ENCODE measurements around the gene MAPKAPK3.
A peak's percentile ranks its signal among the peaks of the same experiment; 100 is the strongest.

The MAPKAPK3 gene

DNA sequence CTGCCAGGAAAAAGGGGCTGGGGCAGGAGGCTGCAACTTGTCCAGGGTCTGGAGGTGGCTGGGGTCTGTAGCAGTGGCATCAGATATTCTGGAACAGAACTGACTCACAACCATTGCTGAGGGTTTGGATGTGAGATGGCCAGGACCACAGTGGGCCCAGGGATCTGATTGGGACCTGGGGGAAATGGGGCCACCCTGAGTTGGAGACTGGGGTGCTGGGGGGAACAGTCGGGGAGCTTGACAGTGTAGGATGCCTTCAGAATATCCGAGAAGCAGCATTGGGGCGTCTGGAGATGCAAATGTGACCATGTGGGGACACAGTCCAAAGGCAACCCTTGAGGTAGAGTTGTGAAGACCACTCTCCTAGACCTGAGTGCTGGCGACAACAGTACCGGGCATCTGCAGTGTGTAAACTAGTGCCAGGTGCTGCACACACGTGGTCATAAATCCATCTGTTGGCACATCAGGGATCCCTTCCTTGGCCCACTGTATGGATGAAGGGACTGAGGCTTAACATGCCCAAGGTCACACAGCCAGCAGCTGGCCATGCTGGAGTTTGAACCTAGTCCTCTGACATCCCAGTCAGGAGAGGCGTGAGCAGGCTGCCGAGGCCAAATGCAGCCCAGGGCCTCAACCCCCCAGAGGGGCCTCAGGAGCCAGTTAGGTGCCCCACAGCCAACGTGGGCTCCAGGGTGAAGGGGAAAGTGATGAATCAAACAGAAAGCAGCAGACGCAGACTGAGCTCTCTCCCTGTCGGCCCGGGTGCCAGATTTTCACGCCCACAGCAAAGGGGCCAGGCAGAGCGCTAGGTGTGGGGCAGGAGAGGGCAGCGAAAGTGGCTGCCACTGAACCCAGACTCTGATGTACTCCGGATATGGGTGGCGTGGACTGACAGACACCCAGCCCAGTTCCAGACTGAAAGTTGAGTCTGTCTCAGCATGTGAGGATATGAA lies 28.9 kb upstream of the MAPKAPK3 start:
- no peak for DNase-seq (ENCODE audit: low read depth)

DNA sequence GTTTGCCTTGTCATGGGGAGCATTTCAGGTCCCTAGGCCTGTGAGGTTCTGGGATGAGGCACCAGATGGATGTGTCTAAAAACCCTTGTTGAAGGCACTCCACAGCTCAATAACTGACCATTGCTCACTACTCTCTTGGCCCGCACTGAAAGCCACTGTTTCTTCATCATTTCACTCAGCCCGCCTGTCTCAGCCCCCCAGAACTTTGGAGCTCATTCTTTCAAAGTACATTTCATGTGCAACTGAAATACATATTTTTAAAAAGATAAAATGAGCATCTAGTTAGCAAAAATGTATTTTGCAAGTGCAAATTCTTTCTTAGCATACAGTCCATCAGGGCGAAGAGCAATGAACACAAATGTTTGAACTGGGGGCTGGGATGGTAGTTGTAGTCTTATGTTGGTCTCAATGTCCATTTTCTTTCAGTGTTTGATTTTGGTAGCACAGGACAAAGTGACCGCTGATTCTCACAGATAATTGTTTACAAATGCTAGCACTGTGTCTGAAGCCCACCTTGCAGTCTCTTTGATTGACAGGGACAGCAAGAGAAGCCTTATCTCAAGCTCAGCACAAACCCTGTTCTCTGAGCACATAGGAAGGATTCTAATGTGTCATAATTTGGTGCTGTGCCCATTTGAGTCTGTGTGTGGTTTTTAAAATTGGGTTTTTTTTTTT lies 28.1 kb upstream of the MAPKAPK3 start:
- DNase-seq (ENCODE audit: low read depth) = peak; percentile 48

DNA sequence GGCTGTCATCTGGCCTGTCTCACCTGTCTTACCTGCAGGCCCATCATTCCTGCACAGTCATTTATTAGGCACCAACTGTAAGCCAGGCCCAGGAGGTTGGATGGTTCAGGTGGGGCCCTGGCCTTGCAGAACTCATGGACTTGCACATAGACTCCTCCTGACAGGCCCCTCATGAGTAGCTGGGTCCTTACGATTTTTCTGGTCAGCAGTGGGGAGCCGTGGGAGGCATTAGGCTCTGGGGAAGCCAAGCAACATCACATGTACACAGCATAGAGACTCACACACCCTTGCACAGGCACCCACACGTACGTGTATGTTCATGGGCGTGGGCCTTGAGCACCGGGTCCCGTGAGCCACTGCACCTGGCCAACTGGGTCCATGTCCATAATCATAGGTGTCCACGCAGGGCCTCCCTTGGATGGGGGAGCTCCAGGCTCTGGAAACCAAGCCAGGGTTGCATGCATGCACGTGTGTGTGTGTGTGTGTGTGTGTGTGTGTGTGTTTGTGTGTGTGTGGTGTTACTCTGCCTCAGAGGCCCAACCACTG lies 25.7 kb upstream of the MAPKAPK3 start:
- DNase-seq (ENCODE audit: low read depth) = no peak

- no peak for DNase-seq (ENCODE audit: low read depth)
Observed at GRCh38 chr3:50592568-50592967, 24.4 kb upstream of the MAPKAPK3 start.

DNA sequence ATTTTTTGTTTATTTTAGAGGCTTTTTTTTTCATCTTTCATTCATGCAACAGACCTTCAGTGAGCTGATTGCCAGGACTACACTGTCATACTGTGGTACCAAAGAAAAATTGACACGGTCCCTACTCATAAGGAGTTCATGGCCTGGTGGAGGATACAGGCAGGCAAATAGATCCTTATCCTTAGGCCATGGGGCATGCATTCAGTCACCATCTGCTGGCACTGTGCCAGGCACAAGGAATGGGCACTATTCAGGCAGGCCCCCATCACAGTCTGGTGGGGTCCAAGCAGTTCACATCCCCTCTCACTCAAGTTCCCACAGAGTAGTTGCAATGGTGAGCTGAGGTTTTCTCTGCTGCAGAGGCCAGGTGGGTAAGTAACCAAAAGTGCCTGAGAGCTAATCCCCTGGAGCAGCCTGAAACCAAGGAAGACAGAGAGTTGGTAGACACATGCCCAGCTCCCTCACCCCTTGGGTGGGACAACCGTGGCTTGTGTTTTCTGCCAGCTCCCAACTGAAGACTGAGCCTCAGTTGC lies 22.6 kb upstream of the MAPKAPK3 start:
- DNase-seq (ENCODE audit: low read depth) = no peak

DNA sequence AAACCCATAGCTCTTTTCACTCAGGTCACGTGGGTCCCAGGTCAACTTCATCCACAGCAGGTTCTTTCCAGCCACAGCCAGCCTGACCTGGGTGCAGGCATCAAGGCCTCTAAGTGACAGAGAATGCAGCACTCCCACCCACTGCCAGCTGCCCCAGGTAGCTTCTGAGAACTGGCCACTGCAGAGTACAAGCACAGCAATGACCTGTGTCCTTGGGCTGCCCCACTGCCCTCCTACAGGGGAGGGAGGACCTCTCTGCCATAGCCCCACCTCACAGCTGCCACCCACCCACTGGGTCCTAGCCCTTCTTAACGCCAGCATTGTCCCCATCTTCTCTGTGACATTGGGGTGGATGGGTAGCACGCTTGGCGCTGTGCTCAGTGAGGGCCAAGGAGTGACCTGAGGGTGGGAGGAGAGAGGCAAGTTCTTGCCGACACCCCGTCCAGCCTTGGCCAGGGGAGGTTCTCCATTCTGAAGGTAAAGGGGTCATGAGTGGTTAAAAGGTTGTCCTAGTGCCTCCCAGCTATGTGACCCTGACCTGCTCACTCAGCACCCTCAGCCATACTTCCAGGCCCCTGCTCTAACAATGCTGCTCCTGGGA lies 17.7 kb upstream of the MAPKAPK3 start:
- no peak for DNase-seq (ENCODE audit: low read depth)

- DNase-seq (ENCODE audit: low read depth) = no peak
Observed at GRCh38 chr3:50599716-50600118, 17.2 kb upstream of the MAPKAPK3 start.

GRCh38 chr3:50600141-50600753 lies 16.7 kb upstream of the MAPKAPK3 start:
- no peak for DNase-seq (ENCODE audit: low read depth)

GRCh38 chr3:50600841-50601591 lies 15.9 kb upstream of the MAPKAPK3 start:
- DNase-seq (ENCODE audit: low read depth) = peak; percentile 96

DNA sequence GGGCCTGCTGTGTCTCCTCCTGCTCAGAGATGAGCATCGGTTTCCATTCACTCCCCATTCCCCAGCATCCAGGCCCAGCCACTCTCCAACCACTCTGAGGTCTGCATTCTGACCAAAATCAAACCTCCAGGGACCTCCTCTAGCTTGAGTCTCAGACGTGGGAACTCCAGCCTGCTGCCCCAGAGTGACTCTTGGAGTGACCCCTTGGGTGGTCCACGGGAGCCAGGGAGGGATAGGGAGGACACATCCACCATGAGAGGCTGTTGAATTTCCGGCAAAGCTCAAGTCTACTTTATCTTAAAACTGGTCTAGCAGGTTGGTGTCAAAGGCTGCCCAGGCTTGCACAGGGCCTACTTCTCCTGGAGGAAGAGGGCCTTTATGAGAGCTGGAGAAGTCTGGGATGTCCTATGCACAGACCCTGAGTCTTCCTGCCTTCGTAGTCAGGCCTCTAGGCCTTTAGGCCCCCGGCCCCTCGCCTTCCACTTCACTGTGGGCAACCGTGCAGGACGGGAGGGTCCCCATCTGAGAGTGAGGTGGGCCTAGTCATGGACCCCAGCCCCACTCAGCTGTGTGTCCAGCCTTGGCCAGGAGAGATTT lies 14.3 kb upstream of the MAPKAPK3 start:
- DNase-seq (ENCODE audit: low read depth) = no peak

DNA sequence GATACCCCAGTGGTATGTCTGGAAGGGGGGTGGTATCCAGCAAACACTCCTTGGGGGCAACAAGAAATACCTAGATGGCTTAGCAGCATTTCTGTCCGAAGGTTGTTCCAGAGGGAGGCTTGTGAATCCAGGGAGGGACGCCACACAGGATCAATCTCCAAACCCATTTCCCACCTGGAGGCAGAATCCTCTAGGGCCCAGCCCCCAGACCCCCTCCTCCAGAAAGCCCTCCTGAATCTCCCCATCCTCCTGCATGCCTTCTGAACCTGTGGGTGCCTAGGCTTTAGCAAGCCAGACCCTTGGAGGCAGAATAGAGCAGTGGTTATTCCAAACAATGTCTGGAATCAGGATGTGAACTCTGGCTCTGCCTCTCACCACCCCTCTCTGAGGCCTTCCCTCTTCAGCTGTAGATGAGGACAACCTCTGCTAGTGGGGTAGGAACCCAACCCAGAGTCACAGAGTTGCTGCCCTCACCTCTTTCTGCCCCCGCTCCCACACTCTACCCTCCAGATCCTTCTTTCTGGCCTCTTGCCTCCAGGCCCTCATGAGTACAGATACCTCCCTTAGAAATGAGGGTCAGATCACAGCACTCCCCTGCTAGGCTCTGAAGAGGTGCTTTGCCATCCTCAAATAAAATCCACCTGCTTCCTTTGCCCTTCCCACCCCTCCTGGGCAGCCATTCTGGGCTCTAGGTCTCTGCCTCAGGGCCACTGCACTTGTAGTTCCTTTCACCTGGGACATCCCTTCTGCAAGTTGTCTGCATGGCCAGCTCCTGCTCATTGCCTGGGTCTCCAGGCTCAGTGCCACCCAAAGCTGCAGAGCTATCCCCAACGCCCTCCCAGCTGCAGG lies 13.5 kb upstream of the MAPKAPK3 start:
- DNase-seq (ENCODE audit: low read depth) = no peak

DNA sequence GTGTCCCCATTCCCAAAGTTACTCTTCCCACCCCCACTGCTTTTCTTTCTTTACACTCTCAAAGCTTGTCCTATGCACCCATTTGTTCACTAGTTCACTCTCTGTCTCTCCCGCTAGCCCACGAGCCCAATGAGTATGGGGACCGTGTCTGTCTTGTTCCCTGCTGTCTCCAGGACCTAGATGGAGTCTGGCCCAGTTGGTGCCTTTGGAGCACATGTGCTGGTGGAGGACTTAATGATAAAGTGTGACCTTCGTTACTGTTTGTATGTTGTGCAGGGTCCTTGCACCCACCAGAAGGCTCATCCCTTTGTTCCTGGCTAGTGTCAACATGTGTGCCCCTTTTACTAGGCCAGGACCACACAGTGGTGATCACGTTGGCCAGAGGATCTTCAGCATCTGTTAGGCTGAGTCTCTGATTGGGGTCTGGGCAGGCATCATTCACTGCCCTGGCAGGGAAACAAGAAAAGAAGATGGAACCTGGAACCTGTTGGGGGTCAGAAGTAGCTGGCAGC lies 12.8 kb upstream of the MAPKAPK3 start:
- DNase-seq (ENCODE audit: low read depth) = no peak

DNA sequence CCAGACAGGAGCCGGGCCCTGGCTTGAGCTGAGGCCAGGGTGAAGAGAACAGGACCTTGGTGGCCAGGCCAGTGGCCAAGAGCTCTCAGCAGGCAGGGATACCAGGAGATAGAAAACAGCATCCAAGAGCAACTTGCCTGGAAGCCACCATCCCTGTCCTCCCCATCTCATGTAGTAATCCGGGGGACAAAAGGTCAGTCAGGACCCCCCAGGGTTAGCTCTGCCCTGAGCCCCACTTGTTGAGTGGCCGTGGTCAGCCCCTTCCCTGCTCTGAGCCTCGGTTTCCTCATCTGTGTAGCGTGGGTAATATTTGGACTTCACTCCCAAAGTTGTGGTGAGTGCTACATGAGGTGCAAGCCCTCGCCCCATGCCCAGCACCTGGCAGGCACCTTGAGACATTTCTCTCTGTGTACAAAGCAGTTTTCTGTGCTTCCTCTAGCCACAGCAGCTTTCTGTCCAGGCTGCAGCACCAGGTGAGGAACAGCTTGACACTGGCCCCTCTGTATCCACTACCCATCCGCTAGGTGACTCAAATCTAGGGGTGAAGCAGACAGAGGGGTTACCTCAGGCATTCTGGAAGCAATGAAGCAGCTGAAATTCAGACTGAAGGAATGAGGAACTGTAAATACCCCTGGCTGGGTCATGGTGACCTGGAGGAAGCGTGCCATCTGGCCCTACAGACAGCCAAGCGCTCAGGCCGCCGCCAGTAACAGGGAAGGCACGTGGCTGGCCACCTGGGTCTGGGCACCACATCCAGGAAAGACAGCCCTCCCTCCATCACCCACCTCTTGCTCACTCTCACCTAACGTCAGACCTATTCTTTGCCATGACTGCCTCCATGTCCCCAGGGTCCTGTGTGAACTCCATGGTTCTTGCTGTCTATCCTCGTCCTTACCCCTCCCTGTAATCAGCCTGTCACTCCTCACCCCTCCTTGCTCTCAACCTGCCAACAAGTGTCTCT lies 12.0 kb upstream of the MAPKAPK3 start:
- no peak for DNase-seq (ENCODE audit: low read depth)

DNA sequence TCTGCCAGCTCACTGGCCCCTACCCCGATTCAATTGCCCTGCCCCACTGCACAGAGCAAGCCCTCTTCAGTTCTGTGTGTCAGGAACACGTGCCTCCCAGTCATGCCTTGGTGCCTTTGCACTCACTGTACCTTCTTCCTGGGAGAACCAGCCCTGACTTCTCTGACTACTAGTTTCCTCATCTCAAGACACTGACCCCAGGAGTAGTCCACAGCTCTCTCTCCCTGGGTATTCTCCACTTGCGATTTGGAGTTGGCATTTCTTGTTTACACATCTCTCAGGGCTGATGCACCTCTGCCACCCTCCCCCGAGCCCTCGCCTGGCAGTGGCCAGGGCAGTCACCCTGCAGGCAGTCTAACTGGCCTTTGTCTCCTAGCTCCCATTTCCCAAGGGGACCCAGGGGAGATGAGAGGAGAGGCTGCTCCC lies 11.0 kb upstream of the MAPKAPK3 start:
- DNase-seq (ENCODE audit: low read depth) = no peak

DNA sequence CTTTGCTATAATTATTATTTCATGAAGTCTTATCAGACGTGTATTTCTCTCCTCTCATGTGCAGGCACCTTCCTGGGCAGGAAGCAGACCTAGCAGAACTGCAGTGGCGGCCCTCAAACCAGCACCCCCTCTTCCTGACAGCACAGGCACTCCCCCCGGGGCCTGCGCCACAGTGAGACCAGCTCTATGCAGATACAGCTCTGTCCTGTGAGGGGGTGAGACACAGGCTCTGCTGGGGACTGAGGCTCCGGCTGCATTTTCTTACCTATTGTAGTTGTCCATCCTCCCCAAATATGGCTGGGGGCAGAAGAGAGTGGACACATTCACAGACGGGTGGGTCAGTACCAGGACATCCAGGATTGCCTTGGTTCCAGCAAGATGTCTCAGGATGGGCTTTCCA lies 10.4 kb upstream of the MAPKAPK3 start:
- no peak for DNase-seq (ENCODE audit: low read depth)

- DNase-seq (ENCODE audit: low read depth) = no peak
Observed at GRCh38 chr3:50607271-50608091, 9.5 kb upstream of the MAPKAPK3 start.

- DNase-seq (ENCODE audit: low read depth) = no peak
Observed at GRCh38 chr3:50608278-50608677, 8.7 kb upstream of the MAPKAPK3 start.

Data from stromal cell of bone marrow (primary cell).